ENCODE data around the gene ENOX1. TPM values are rescaled to one million over a fixed set of nuclear protein-coding genes. Genes with fewer than 3 reads are reported as not detected.

The ENOX1 gene
- total RNA-seq, 2 experiments from 2014 or later = 0.09 TPM

DNA sequence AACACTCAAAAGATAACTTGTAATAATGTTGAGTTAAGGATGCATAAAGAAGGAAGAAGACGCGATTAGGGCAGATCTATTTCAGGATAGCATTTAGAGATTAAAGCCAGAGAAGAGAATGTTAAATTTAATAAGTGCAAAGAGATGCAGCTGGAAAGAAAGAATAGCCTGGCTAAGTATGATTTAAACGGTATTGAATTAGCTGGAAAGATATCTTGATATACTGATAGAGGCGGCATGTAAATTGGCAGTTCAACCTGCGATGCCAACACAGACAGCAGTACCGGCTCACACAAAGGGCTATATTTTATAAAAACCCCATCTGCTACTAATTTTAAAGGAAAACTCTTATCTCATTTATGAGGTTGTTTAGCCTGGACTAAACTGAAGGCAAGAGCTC, 121.4 kb downstream of the ENOX1 start:
- H3K36me3 Mint-ChIP-seq (ENCODE audit: low read depth) = no peaks in the 10 kb centered on the region

DNA sequence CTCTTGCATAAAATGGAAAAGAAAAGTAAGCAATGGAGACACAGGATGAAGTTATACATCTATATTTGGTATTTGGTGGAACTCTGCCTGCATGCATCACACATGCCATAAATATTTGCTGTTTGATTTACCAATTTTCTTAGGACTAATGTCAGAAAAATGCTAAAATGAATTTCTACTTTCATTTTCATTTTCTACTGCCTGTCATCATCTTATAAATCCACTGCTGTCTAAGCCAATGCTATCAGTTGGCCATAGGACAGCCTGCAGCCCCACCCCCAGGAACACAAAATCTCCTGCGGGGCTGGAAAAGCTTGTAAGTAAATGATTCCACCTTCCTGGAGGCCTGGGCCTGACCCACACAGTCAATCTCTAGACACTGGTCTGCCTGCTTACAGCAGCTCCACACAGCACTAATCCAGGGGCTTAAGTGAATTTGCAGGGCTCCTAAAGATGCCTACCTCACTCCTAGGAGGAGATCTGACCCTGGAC, 122.0 kb downstream of the ENOX1 start:
- POLR2A ChIA-PET = no interaction called here
- Mint-ChIP-seq H3K4me1 (ENCODE audit: low read depth) (peaks cover 9% of the 10 kb centered on the region), H3K27me3 (peaks cover 2% of the 10 kb centered on the region), H3K4me3 (no peak overlapping the region), H3K36me3 (ENCODE audit: low read depth) (no peaks in the 10 kb centered on the region), H3K9me3 (no peaks in the 10 kb centered on the region), H3K27ac (no peak overlapping the region)
- no peak for TF ChIP-seq CTCF (IDR thresholded peaks at IDR 0.05)
- CTCF ChIA-PET = no interaction called here
- intact Hi-C loops (cut with micrococcal nuclease) = no loop called here
- ATAC-seq (peak; percentile 60), DNase-seq (peak; percentile 10)

More for the DNA sequence above, 121.4 kb downstream of the ENOX1 start:
- POLR2A ChIA-PET = interaction anchor here (0.7 kb wide), 1 partner anchor 71 kb away, joined by 3 read pairs; no protein-coding TSS in a partner anchor
- Mint-ChIP-seq H3K4me1 (ENCODE audit: low read depth) (peaks cover 9% of the 10 kb centered on the region), H3K9me3 (no peaks in the 10 kb centered on the region), H3K4me3 (no peak overlapping the region), H3K27ac (no peak overlapping the region), H3K27me3 (peaks cover 2% of the 10 kb centered on the region)
- ATAC-seq (no peak), DNase-seq (no peak)
- CTCF ChIA-PET = no interaction called here
- intact Hi-C loops (cut with micrococcal nuclease) = no loop called here
- no peak for TF ChIP-seq CTCF (IDR thresholded peaks at IDR 0.05)

GRCh38 chr13:43663474-43664090, 123.2 kb downstream of the ENOX1 start:
- H3K9me3 Mint-ChIP-seq = no peaks in the 10 kb centered on the region
- peaks cover 9% of the 10 kb centered on the region for H3K4me1 Mint-ChIP-seq (ENCODE audit: low read depth)
- peaks cover 6% of the 10 kb centered on the region for H3K27me3 Mint-ChIP-seq
- no peaks in the 10 kb centered on the region for H3K36me3 Mint-ChIP-seq (ENCODE audit: low read depth)
- no peak for ATAC-seq
- TF ChIP-seq CTCF (IDR thresholded peaks at IDR 0.05) = no peak
- intact Hi-C loops (cut with micrococcal nuclease) = no loop called here
- no peak for DNase-seq
- H3K27ac Mint-ChIP-seq = no peak overlapping the region
- POLR2A ChIA-PET = no interaction called here
- H3K4me3 Mint-ChIP-seq = no peak overlapping the region
- CTCF ChIA-PET = no interaction called here

DNA sequence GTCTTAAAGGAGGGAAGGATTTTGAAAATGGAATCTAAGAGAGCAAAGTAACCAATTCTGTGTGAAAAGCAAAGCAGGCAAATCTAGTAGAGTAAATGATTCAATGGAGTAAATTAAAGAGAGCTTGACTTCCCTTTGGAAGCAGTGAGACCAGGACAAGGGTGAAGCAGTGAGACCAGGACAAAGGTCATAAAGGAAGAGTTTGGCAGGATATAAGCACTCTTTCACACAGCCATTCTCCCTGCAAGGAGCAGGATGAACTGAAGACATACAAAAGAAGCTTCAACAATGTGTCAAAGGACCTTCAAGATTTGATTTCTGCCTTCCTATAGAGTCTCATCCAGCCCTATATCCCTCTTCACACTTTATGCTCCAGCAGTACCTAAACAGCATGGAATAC, 123.8 kb downstream of the ENOX1 start:
- TF ChIP-seq CTCF (IDR thresholded peaks at IDR 0.05) = no peak
- Mint-ChIP-seq H3K36me3 (ENCODE audit: low read depth) (no peaks in the 10 kb centered on the region), H3K4me1 (ENCODE audit: low read depth) (peaks cover 9% of the 10 kb centered on the region), H3K9me3 (no peaks in the 10 kb centered on the region), H3K27ac (no peak overlapping the region), H3K27me3 (peaks cover 6% of the 10 kb centered on the region), H3K4me3 (no peak overlapping the region)
- intact Hi-C loops (cut with micrococcal nuclease) = no loop called here
- POLR2A ChIA-PET = no interaction called here
- DNase-seq (no peak), ATAC-seq (no peak)
- CTCF ChIA-PET = no interaction called here

DNA sequence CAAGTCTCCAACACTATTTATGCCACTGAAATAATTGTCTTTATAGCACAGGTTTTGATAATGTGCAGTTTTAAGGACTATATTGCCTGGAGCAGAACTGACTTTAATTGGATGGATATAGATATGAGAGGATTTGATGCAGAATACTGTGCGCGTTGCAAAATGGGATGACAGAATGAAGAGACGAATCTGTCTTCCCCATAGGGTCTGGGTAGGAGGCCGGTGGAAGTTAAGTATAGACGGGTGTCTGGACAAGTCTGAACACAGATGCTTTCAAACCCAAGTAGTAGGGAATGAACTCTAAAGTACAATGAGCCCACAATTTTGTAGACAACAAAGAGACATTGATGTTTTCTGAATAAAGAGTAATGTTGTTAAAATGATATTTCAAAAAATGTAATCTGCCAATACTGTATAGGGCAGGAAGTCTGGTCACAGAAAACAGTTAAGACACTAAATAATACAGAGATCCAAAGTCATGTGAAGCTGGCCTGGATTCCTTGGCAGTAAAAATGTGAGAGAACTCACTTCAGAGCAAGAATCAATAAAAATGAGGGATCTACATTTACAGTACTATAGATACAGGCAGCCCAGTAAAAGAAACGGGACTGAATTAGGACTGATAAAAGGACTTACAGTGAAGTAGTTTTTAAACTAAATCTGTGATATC, 125.5 kb downstream of the ENOX1 start:
- ATAC-seq = no peak
- Mint-ChIP-seq H3K27ac (no peak overlapping the region), H3K36me3 (ENCODE audit: low read depth) (no peaks in the 10 kb centered on the region), H3K27me3 (peaks cover 6% of the 10 kb centered on the region), H3K9me3 (no peaks in the 10 kb centered on the region), H3K4me1 (ENCODE audit: low read depth) (peaks cover 9% of the 10 kb centered on the region), H3K4me3 (no peak overlapping the region)
- POLR2A ChIA-PET = no interaction called here
- intact Hi-C loops (cut with micrococcal nuclease) = no loop called here
- DNase-seq = no peak
- TF ChIP-seq CTCF (IDR thresholded peaks at IDR 0.05) = no peak
- CTCF ChIA-PET = no interaction called here
